ENCODE results near the gene OPN1MW3. TPM values are rescaled to one million over a fixed set of nuclear protein-coding genes. Genes with fewer than 3 reads are reported as not detected.
A peak's percentile ranks its signal among the peaks of the same experiment; 100 is the strongest.

The OPN1MW3 gene
- total and polyA plus RNA-seq, 2 of the 4 experiments (the other 2 are of a cell fraction), result not detected

DNA sequence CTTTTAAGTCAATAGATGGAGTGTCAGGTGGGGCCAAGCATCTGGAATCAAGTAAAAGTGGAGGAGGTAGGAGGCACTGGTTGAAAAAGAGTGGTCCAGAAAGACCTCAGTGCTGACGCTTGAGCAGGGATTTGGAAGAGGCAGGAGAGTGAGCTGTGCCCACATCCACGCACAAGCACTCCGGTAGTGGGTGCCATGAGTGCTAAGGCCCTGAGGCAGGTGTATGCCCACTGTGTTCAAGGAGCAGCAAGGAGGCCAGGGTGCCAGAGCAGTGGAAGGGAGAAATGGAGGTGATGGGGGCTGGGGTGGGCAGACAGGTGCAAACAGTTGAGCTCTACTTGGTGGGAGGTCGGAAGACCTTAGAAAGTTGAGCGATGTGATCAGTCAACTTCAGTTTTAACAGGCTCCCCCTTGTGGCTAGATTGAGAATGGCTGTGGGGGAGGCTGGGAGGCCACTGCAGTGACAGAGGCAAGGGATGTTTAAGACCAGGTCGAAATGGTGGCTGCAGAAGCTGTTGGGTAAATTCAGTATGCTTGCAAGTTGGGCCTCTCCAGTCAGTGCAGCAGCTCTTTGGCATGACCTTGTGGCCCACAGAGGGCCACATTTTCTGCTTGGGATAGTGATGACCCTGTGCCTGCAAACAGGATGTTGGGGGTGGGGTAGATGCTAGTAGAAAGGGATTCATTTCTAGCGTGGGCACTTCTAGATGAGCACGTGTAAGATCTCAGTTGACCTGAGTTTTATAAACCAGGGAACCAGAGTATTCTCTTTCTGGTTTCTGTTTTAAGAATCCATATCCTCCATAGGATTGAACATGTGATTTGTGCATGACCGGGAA is 50.9 kb downstream of the OPN1MW3 start:
- no peak overlapping the region for H3K18ac ChIP-seq (ENCODE audit: low read depth, low read length)
- no peaks in the 10 kb centered on the region for H3K9me3 ChIP-seq (ENCODE audit: control insufficient read depth, insufficient read depth, low read length)
- H3K9me1 ChIP-seq (ENCODE audit: insufficient read depth, low read length), result no peaks in the 10 kb centered on the region; the same call in 1 of the 2 replicates
- H3K4ac ChIP-seq (ENCODE audit: low read depth, low read length), result no peak overlapping the region
- 71% methylated on average over 3 of the region's 9 CpGs; no CpG with 5 or more reads in 1 of the 2 experiments for WGBS, 2 experiments (ENCODE audit: extremely low coverage in 2 of 2, insufficient read length in 1 of 2)
- no peaks in the 10 kb centered on the region for H3K4me1 ChIP-seq (ENCODE audit: control insufficient read depth, insufficient read depth, low read length)
- no peak overlapping the region for H2BK120ac ChIP-seq (ENCODE audit: low read depth, low read length)
- H3K9ac ChIP-seq (ENCODE audit: low read depth, low read length), result no peak overlapping the region
- no peaks in the 10 kb centered on the region for H3K79me1 ChIP-seq (ENCODE audit: low read depth in 1 of 2, low read length in 2 of 2)
- ChIA-PET CTCF (interaction anchor here (0.6 kb wide), 1 partner anchor 306 kb away, joined by 4 read pairs; no protein-coding TSS in a partner anchor), POLR2A (ENCODE audit: unreplicated experiment) (no interaction called here)
- dilution Hi-C loops (cut with HindIII; ENCODE audit: low sequenced_read_pairs, unreplicated experiment) (no loop called here), in situ Hi-C loops (cut with MboI; ENCODE audit: low sequenced_read_pairs) (no loop called here), intact Hi-C loops (cut with micrococcal nuclease) (no loop called here)
- ATAC-seq (ENCODE audit: low read depth) (peak; percentile 53), DNase-seq (peak; percentile 10)
- H4K91ac ChIP-seq (ENCODE audit: insufficient read depth, low read depth, low read length), result no peak overlapping the region
- no peaks in the 10 kb centered on the region for H3K36me3 ChIP-seq (ENCODE audit: control insufficient read depth, insufficient read depth, low read length)
- H4K8ac ChIP-seq (ENCODE audit: low read depth in 2 of 2, low read length in 2 of 2), result no peak overlapping the region
- no peak overlapping the region for H2BK20ac ChIP-seq (ENCODE audit: low read depth, low read length)
- peak; percentile 38 for TF ChIP-seq SMC3 (IDR thresholded peaks at IDR 0.05; ENCODE audit: low read depth, low read length)
- peak; percentile 51 for TF ChIP-seq CTCF (conservative IDR thresholded peaks at IDR 0.05; ENCODE audit: low read depth, low read length)
- no peak for TF ChIP-seq MAFK (IDR thresholded peaks at IDR 0.05; ENCODE audit: low read depth, low read length)
- no peak for TF ChIP-seq BHLHE40 (IDR thresholded peaks at IDR 0.05; ENCODE audit: low read depth, low read length)
- H4K5ac ChIP-seq (ENCODE audit: low read depth, low read length), result no peak overlapping the region
- no peak overlapping the region for H3K23ac ChIP-seq (ENCODE audit: low read depth, low read length)
- H2BK15ac ChIP-seq (ENCODE audit: low read depth, low read length), result no peak overlapping the region
- H3K14ac ChIP-seq (replicated peaks; ENCODE audit: low read depth, low read length), result no peak overlapping the region
- peaks cover 4% of the 10 kb centered on the region; the same call in 1 of the 2 replicates for H3K27me3 ChIP-seq (ENCODE audit: control insufficient read depth, insufficient read depth, low read length)
- no peak overlapping the region for H2AFZ ChIP-seq (replicated peaks; ENCODE audit: low read length, poor library complexity)
- H4K20me1 ChIP-seq (ENCODE audit: insufficient read depth, low read length), result no peaks in the 10 kb centered on the region
- no peak overlapping the region for H3K27ac ChIP-seq (ENCODE audit: insufficient read depth, low read length)
- no peak overlapping the region for H3K4me2 ChIP-seq (ENCODE audit: low read depth, low read length)
- no TSS peak for BruUV-seq (replicated peaks)
- no peak overlapping the region for H2AK5ac ChIP-seq (ENCODE audit: low read depth, low read length)
- peak overlapping the region; percentile 35 for H2AK9ac ChIP-seq (replicated peaks; ENCODE audit: low read depth, low read length, poor library complexity)
- H2BK5ac ChIP-seq (ENCODE audit: low read depth, low read length, poor library complexity, severe bottlenecking), result no peak overlapping the region
- no peak overlapping the region for H3K4me3 ChIP-seq (ENCODE audit: insufficient read depth, low read depth, low read length)
- no peak overlapping the region for H3K56ac ChIP-seq (ENCODE audit: extremely low read depth, insufficient read depth, low read length)

Data from IMR-90 (cell line).